Ishikawa (cell line): ENCODE measurements around the gene CCNJL.

Experiments used
- CEBPB ChIP-seq: IDR thresholded peaks from 2 replicates; pipeline ENCODE4 v1.6.1; 2012
- CREB1 ChIP-seq: IDR thresholded peaks from 2 replicates; pipeline ENCODE4 v1.6.1; 2012; ENCODE audit warnings: low read depth
- EGR1 ChIP-seq: IDR thresholded peaks from 2 replicates; pipeline ENCODE4 v1.6.1; 2012
- EP300 ChIP-seq: IDR thresholded peaks from 2 replicates; pipeline ENCODE4 v1.6.1; 2012; ENCODE audit warnings: borderline replicate concordance
- FOXM1 ChIP-seq: IDR thresholded peaks from 2 replicates; pipeline ENCODE4 v1.6.1; 2012; ENCODE audit warnings: low read depth, borderline replicate concordance
- MAX ChIP-seq: IDR thresholded peaks from 2 replicates; pipeline ENCODE4 v1.6.1; 2012
- NFIC ChIP-seq: IDR thresholded peaks from 2 replicates; pipeline ENCODE4 v1.6.1; 2012
- RAD21 ChIP-seq: IDR thresholded peaks from 2 replicates; pipeline ENCODE4 v1.6.1; 2012; ENCODE audit warnings: low read depth
- TAF1 ChIP-seq: IDR thresholded peaks from 2 replicates; pipeline ENCODE4 v1.6.1; 2012; ENCODE audit warnings: low read depth, mild to moderate bottlenecking
- TCF12 ChIP-seq: IDR thresholded peaks from 2 replicates; pipeline ENCODE4 v1.6.1; 2012; ENCODE audit warnings: low read depth
- TEAD4 ChIP-seq: IDR thresholded peaks from 2 replicates; pipeline ENCODE4 v1.6.1; 2012
- USF1 ChIP-seq: IDR thresholded peaks from 2 replicates; pipeline ENCODE4 v1.6.1; 2012
- YY1 ChIP-seq: IDR thresholded peaks from 2 replicates; pipeline ENCODE4 v1.6.1; 2012; ENCODE audit warnings: low read depth
- ZBTB7A ChIP-seq: IDR thresholded peaks from 2 replicates; pipeline ENCODE4 v1.6.1; 2012; ENCODE audit warnings: low read depth
- TF ChIP-seq, protein P1 (sequence below): IDR thresholded peaks from 2 replicates; pipeline ENCODE4 v1.6.1; 2012; ENCODE audit warnings: low read depth, mild to moderate bottlenecking

The CCNJL gene

DNA sequence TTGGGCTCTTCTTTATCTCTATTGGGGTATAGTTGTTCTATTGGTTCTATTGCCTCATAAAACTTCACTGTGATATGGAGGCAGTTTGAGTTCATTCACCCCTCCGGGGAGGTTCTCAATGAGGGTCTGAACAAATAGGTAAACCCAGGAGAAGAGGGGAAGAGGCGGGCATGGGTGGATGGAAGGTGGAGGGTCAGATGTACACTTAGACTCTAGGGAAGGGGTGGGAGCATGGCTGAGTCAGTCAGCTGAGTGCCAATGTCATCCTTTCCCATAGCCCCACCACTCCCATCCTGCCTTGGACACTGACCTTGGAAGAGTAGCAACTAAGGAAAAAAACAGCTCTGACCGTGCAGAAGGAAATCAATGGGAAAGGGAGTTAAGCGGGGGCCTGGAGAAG, 93.0 kb downstream of the CCNJL start:
- no peak for TF ChIP-seq RAD21
- no peak for TF ChIP-seq TCF12
- no peak for TF ChIP-seq EP300
- TF ChIP-seq USF1: no peak
- TF ChIP-seq CREB1: no peak
- no peak for TF ChIP-seq TEAD4
- TF ChIP-seq FOXM1: no peak
- TF ChIP-seq CEBPB: no peak
- TF ChIP-seq, protein P1, sequence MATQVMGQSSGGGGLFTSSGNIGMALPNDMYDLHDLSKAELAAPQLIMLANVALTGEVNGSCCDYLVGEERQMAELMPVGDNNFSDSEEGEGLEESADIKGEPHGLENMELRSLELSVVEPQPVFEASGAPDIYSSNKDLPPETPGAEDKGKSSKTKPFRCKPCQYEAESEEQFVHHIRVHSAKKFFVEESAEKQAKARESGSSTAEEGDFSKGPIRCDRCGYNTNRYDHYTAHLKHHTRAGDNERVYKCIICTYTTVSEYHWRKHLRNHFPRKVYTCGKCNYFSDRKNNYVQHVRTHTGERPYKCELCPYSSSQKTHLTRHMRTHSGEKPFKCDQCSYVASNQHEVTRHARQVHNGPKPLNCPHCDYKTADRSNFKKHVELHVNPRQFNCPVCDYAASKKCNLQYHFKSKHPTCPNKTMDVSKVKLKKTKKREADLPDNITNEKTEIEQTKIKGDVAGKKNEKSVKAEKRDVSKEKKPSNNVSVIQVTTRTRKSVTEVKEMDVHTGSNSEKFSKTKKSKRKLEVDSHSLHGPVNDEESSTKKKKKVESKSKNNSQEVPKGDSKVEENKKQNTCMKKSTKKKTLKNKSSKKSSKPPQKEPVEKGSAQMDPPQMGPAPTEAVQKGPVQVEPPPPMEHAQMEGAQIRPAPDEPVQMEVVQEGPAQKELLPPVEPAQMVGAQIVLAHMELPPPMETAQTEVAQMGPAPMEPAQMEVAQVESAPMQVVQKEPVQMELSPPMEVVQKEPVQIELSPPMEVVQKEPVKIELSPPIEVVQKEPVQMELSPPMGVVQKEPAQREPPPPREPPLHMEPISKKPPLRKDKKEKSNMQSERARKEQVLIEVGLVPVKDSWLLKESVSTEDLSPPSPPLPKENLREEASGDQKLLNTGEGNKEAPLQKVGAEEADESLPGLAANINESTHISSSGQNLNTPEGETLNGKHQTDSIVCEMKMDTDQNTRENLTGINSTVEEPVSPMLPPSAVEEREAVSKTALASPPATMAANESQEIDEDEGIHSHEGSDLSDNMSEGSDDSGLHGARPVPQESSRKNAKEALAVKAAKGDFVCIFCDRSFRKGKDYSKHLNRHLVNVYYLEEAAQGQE: no peak
- TF ChIP-seq TAF1: no peak
- TF ChIP-seq NFIC: no peak
- TF ChIP-seq ZBTB7A: no peak
- no peak for TF ChIP-seq YY1
- no peak for TF ChIP-seq EGR1
- no peak for TF ChIP-seq MAX

DNA sequence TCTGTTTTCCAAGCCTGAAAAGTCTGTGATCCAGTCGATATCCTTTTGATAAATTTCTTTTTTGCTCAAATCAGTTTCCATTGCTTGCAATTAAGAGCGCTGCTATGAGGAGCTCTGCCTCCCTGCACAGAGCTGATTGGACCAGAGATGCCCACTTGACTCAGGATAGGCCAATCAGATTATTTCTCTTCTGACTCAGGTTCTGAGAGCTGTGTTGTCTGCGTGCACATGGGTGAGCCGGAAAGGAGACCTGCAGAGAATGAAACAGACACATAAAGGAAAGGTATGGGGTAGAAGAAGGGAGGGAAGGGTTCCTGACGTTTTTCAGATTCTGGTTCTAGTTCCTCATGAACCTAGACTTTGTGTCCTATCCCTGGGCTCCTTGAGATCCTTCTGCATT, 98.8 kb downstream of the CCNJL start:
- TF ChIP-seq MAX (peak; percentile 64; the same call in 1 of the 2 replicates), TCF12 (no peak), CREB1 (no peak), EP300 (no peak), YY1 (no peak), USF1 (peak; percentile 75), FOXM1 (no peak), TEAD4 (no peak)

- TF ChIP-seq MAX (no peak), CEBPB (no peak), EP300 (no peak), FOXM1 (no peak), EGR1 (no peak), CREB1 (no peak), YY1 (no peak), USF1 (no peak), RAD21 (no peak), TCF12 (no peak), ZBTB7A (no peak), TEAD4 (no peak), TAF1 (no peak), NFIC (no peak)
- TF ChIP-seq, protein P1: no peak
Measured at GRCh38 chr5:160211352-160211751, 101.0 kb downstream of the CCNJL start.

GRCh38 chr5:160210606-160211005, 101.8 kb downstream of the CCNJL start:
- TF ChIP-seq CREB1 (no peak), TCF12 (no peak), NFIC (no peak), MAX (no peak), FOXM1 (no peak), TAF1 (no peak), TEAD4 (no peak), YY1 (no peak), EGR1 (no peak)
- TF ChIP-seq, protein P1: no peak
